8988T (cell line): Measurements from ENCODE around the gene FAM120A.
A peak's percentile ranks its signal among the peaks of the same experiment; 100 is the strongest.

Experiments
- DNase-seq: peaks from one replicate; pipeline ENCODE4 v3.0.0; 2011

FAM120A gene

GRCh38 chr9:93513606-93514005 lies 62.1 kb downstream of the FAM120A start:
- no peak for DNase-seq

GRCh38 chr9:93517331-93517730 lies 65.8 kb downstream of the FAM120A start:
- no peak for DNase-seq

- DNase-seq: no peak
Measured at GRCh38 chr9:93520523-93520922, 69.0 kb downstream of the FAM120A start.

GRCh38 chr9:93522736-93523135 lies 71.3 kb downstream of the FAM120A start:
- no peak for DNase-seq

- DNase-seq: no peak
Measured at GRCh38 chr9:93523518-93524144, 72.1 kb downstream of the FAM120A start.

- DNase-seq: no peak
Measured at GRCh38 chr9:93525476-93525875, 74.0 kb downstream of the FAM120A start.

GRCh38 chr9:93531374-93531773 lies 79.9 kb downstream of the FAM120A start:
- no peak for DNase-seq

GRCh38 chr9:93532141-93532540 lies 80.7 kb downstream of the FAM120A start:
- no peak for DNase-seq

- DNase-seq: peak; percentile 22
Measured at GRCh38 chr9:93533863-93534262, 82.4 kb downstream of the FAM120A start.

- no peak for DNase-seq
Measured at GRCh38 chr9:93536167-93536566, 84.7 kb downstream of the FAM120A start.

GRCh38 chr9:93536874-93537273 lies 85.4 kb downstream of the FAM120A start:
- DNase-seq: no peak

GRCh38 chr9:93540305-93540704 lies 88.8 kb downstream of the FAM120A start:
- DNase-seq: no peak

GRCh38 chr9:93541005-93541404 lies 89.5 kb downstream of the FAM120A start:
- no peak for DNase-seq

GRCh38 chr9:93541581-93542349 lies 90.3 kb downstream of the FAM120A start:
- DNase-seq: no peak

GRCh38 chr9:93543117-93543516 lies 91.6 kb downstream of the FAM120A start:
- no peak for DNase-seq

- no peak for DNase-seq
Measured at GRCh38 chr9:93546356-93546755, 94.9 kb downstream of the FAM120A start.

- DNase-seq: no peak
Measured at GRCh38 chr9:93549611-93550010, 98.1 kb downstream of the FAM120A start.

- no peak for DNase-seq
Measured at GRCh38 chr9:93552923-93553322, 101.4 kb downstream of the FAM120A start.

GRCh38 chr9:93555370-93555769 lies 103.9 kb downstream of the FAM120A start:
- DNase-seq: no peak

GRCh38 chr9:93557366-93558137 lies 106.1 kb downstream of the FAM120A start:
- no peak for DNase-seq

GRCh38 chr9:93558503-93558902 lies 107.0 kb downstream of the FAM120A start:
- no peak for DNase-seq

- DNase-seq: no peak
Measured at GRCh38 chr9:93560991-93561390, 109.5 kb downstream of the FAM120A start.

GRCh38 chr9:93562157-93562556 lies 110.7 kb downstream of the FAM120A start:
- no peak for DNase-seq

- no peak for DNase-seq
Measured at GRCh38 chr9:93565089-93565488, 113.6 kb downstream of the FAM120A start.
